Ovary (tissue), 3 donors: ENCODE measurements around the gene ZNF607.

Experiments
- EP300 ChIP-seq: sonication (generic); formaldehyde crosslinking; IDR thresholded peaks from one replicate; pipeline ENCODE4 v1.6.1; 2017; ENCODE audit warnings: antibody characterized with exemption
- POLR2A ChIP-seq: fragments of 450-650 bp; IDR thresholded peaks from one replicate; pipeline ENCODE4 v1.6.1; 2017; ENCODE audit warnings: antibody characterized with exemption, mild to moderate bottlenecking, moderate library complexity
- TF ChIP-seq, protein P1 (sequence below), 3 donors: fragments of 450-650 bp in 2 of 3; fragments of 200-600 bp in 1 of 3; IDR thresholded peaks; one replicate each; pipeline versions ENCODE4 v1.5.1 to v1.8.0; 2016 to 2022; ENCODE audit warnings: antibody characterized with exemption in 3 of 3, mild to moderate bottlenecking in 1 of 3
- donor health status: DM: no; HTN: no; CAD: no.

DNA sequence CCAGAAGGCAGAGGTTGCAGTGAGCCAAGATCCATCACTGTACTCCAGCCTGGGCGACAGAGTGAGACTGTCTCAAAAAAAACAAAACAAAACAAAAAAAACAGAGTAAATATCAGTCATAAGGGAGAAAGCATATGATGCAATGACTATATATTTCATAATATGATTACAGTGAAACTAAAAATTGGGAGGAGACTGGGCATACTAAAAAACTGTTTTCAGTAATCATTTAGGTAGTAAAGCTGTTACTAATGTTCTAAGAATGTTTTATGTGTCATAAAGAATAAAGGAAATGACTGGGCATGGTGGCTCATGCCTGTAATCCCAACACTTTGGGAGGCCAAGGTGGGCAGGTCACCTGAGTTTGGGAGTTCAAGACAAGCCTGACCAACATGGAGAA is 43.9 kb upstream of the ZNF607 start:
- TF ChIP-seq POLR2A (no peak), EP300 (no peak)
- TF ChIP-seq, protein P1, sequence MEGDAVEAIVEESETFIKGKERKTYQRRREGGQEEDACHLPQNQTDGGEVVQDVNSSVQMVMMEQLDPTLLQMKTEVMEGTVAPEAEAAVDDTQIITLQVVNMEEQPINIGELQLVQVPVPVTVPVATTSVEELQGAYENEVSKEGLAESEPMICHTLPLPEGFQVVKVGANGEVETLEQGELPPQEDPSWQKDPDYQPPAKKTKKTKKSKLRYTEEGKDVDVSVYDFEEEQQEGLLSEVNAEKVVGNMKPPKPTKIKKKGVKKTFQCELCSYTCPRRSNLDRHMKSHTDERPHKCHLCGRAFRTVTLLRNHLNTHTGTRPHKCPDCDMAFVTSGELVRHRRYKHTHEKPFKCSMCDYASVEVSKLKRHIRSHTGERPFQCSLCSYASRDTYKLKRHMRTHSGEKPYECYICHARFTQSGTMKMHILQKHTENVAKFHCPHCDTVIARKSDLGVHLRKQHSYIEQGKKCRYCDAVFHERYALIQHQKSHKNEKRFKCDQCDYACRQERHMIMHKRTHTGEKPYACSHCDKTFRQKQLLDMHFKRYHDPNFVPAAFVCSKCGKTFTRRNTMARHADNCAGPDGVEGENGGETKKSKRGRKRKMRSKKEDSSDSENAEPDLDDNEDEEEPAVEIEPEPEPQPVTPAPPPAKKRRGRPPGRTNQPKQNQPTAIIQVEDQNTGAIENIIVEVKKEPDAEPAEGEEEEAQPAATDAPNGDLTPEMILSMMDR (IDR thresholded peaks at IDR 0.05) = no peak
